Inflammatory macrophage treated with lipopolysaccharide for 1 hour (primary cell): Measurements from ENCODE around the gene KIAA0930.

Experiments used
- DNase-seq, 2 donors: peaks; one replicate each; pipeline ENCODE4 v3.0.0-alpha.2; 2020 to 2022

The KIAA0930 gene

GRCh38 chr22:45171830-45172229, 68.9 kb downstream of the KIAA0930 start:
- no peak for DNase-seq

- DNase-seq, result no peak
These were observed 70.9 kb downstream of the KIAA0930 start for GRCh38 chr22:45169591-45170466.

- peak; percentile 35 to 43 for DNase-seq
These were observed 73.8 kb downstream of the KIAA0930 start for GRCh38 chr22:45166932-45167331.

- no peak for DNase-seq
These were observed 76.2 kb downstream of the KIAA0930 start for GRCh38 chr22:45164270-45165088.

- DNase-seq, result peak; percentile 92 to 96
These were observed 77.0 kb downstream of the KIAA0930 start, which contains the start of gene NUP50 for GRCh38 chr22:45163451-45164269. Gene NUP50, plus strand, starts transcription at chr22:45163925. Its CDS starts 4,253 bp downstream, at chr22:45168178.

GRCh38 chr22:45163099-45163450, 77.6 kb downstream of the KIAA0930 start:
- peak in 1 of 2 donors; percentile 20 for DNase-seq

GRCh38 chr22:45162531-45162930, 78.2 kb downstream of the KIAA0930 start:
- no peak for DNase-seq

GRCh38 chr22:45159652-45160462, 80.8 kb downstream of the KIAA0930 start:
- DNase-seq, result peak; percentile 17 to 22

GRCh38 chr22:45157907-45158306, 82.8 kb downstream of the KIAA0930 start:
- DNase-seq, result no peak

- peak; percentile 18 to 56 for DNase-seq
These were observed 85.4 kb downstream of the KIAA0930 start for GRCh38 chr22:45155050-45155840.

GRCh38 chr22:45154383-45154782, 86.3 kb downstream of the KIAA0930 start:
- no peak for DNase-seq

GRCh38 chr22:45151503-45151902, 89.2 kb downstream of the KIAA0930 start:
- DNase-seq, result no peak

GRCh38 chr22:45150139-45150538, 90.6 kb downstream of the KIAA0930 start:
- no peak for DNase-seq

- no peak for DNase-seq
These were observed 91.0 kb downstream of the KIAA0930 start for GRCh38 chr22:45149671-45150070.

GRCh38 chr22:45144916-45145315, 95.8 kb downstream of the KIAA0930 start:
- no peak for DNase-seq

GRCh38 chr22:45142376-45142775, 98.3 kb downstream of the KIAA0930 start:
- no peak for DNase-seq
